Activated naive CD4-positive, alpha-beta T cell (primary cell): ENCODE results near the gene NPR1.
A peak's percentile ranks its signal among the peaks of the same experiment; 100 is the strongest.
"Not testable (repeated sequence)": the region's sequence is repeated elsewhere in the genome, so short reads cannot be mapped to it uniquely, and the experiment has no call there.

Experiments used
- DNase-seq, 4 experiments: peaks; one replicate each; lab custom pipeline; 2025; lab: John Stamatoyannopoulos, UW

The NPR1 gene

DNA sequence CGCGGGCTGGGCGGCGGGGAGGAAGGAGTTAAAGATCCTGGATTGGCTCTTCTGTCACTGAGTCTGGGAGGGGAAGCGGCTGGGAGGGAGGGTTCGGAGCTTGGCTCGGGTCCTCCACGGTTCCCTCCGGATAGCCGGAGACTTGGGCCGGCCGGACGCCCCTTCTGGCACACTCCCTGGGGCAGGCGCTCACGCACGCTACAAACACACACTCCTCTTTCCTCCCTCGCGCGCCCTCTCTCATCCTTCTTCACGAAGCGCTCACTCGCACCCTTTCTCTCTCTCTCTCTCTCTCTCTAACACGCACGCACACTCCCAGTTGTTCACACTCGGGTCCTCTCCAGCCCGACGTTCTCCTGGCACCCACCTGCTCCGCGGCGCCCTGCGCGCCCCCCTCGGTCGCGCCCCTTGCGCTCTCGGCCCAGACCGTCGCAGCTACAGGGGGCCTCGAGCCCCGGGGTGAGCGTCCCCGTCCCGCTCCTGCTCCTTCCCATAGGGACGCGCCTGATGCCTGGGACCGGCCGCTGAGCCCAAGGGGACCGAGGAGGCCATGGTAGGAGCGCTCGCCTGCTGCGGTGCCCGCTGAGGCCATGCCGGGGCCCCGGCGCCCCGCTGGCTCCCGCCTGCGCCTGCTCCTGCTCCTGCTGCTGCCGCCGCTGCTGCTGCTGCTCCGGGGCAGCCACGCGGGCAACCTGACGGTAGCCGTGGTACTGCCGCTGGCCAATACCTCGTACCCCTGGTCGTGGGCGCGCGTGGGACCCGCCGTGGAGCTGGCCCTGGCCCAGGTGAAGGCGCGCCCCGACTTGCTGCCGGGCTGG lies at the start of gene NPR1:
Gene NPR1, plus strand, starts transcription at position 170 of the 818 bp plus-strand sequence. Its CDS starts 421 bp downstream, at position 591.
- no peak for DNase-seq

- DNase-seq, result no peak
Observed at GRCh38 chr1:153629343-153629665, 49.2 kb upstream of the NPR1 start.

GRCh38 chr1:153629971-153630370 lies 48.5 kb upstream of the NPR1 start:
- no peak for DNase-seq

DNA sequence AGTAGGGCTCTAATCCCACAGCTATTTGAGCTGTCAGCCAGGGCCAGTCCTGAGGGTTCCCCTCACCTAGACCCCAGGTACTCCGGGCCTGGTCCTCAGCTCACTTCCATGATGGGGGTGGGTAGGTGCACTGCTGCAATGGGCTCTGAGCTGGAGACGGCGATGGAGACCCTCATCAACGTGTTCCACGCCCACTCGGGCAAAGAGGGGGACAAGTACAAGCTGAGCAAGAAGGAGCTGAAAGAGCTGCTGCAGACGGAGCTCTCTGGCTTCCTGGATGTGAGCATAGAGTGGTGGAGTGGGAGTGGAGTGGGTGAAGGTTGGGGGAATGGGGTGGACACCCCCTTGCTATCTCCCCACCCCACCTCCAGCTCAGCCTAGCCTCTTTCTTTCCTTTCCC lies 48.1 kb upstream of the NPR1 start:
- DNase-seq, result no peak

- no peak for DNase-seq
Observed at GRCh38 chr1:153631047-153632022, 47.2 kb upstream of the NPR1 start.

DNA sequence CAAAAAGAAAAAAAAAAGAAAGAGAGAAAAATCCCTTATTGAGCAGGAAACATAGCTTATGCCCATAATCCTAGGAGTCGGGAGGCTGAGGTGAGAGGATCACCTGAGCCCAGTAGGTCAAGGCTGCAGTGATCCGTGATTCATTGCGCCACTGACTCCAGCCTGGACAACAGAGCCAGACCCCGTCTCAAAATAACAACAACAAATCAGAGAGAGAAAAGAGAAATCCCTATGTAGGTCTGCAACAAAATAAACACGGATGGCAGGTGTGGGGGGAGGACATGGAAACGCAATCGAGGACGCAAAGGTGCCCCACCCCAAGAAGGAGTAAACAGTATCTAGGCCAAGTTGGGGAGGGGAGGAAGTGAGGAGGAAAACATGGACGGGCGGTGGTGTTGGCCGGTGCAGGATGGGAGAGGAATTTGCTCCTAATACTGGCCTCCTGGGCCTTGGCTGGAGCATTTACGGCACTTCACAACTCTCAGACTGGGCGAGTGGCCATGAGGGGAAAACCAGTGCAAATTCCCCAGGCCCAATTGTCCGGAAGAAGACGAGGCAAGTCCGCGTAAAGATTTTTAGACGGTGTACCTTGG lies 45.2 kb upstream of the NPR1 start:
- no peak for DNase-seq

GRCh38 chr1:153633754-153634665 lies 44.5 kb upstream of the NPR1 start, which contains the start of gene CHTOP:
Gene CHTOP (plus strand): TSS chr1:153634066. CDS start chr1:153636589, 2,523 bp downstream.
- peak; percentile 88 to 94 (median 92) for DNase-seq

- no peak for DNase-seq
Observed at GRCh38 chr1:153635872-153636271, 42.6 kb upstream of the NPR1 start.

DNA sequence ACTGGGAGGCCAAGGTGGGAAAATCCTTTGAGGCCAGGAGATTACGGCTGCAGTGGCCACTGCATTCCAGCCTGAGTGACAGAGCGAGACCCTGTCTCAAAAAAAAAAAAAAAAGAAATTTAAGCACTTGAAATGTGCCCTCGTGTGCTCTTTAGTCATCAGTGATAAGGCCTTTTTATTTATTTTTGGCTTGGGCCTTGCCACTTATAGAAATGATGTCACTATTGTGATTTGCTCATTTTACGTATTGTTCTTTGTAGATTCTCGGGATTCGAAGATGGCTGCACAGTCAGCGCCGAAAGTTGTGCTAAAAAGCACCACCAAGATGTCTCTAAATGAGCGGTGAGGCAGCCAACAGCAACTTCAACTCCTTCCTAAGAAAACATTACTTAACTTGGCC lies 42.2 kb upstream of the NPR1 start:
- no peak for DNase-seq

GRCh38 chr1:153638261-153638660 lies 40.2 kb upstream of the NPR1 start:
- DNase-seq, result no peak

DNA sequence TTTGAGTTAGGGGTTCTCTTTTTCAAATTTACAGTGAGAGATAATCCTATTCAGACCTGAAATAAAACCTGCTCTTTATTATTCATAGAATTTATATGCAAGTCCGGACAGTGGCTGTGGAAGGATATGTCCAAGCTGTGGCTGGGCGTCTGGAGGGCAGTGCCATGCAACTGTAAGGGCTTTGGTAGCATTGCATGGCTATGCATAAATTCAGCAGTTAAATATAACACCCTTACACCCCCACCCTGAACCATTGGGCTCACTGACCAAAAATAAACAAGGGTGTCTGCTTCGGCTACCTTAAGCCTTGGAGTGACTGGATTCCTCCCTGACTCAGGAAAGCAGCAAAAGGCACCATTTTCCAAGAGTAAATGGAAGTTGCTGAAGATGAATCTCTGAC lies 39.2 kb upstream of the NPR1 start:
- no peak for DNase-seq

DNA sequence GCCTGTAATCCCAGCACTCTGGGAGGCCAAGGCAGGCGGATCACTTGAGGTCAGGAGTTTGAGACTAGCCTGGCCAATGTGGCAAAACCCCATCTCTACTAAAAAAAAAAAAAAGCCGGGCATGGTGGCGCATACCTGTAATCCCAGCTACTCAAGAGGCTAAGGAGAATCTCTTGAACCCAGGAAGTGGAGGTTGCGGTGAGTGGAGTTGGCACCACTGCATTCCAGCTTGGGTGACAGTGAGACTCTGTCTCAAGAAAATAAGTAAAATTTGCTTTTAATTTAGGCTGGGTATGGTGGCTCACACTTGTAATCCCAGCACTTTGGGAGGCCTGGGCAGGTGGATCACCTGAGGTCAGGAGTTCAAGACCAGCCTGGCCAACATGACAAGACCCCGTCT lies 38.3 kb upstream of the NPR1 start:
- DNase-seq, result not testable (repeated sequence)

DNA sequence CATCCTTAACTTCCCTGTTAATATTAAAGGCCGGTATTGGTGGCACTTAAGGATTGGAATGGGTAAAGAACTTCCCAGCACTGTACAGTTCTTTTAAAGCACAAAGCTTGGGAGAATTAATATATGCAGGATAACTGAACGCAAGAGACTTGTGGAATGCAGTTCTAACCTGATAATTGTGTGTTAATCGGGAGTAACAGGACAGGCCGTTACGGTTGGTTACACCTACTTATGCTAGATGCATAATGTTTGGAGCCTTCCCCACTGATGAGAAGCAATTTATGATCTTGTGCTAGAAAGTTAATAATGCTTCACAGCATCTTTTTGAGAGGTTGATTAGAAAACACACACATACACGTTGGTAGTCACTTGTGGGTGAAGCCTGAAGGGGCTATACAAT lies 37.6 kb upstream of the NPR1 start:
- no peak for DNase-seq

DNA sequence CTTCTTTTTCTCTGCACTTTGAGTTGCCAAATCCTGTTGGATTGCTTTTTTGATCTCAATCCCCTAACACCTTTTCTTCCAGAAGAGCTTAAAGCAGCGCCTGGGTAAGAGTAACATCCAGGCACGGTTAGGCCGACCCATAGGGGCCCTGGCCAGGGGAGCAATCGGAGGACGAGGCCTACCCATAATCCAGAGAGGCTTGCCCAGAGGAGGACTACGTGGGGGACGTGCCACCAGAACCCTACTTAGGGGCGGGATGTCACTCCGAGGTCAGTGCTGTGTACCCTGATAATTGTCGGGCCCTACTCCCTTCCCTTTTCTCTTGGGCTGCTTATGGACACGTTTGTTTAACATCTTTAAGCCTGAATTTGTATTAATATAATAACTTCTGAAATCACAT lies 36.3 kb upstream of the NPR1 start:
- DNase-seq, result no peak

DNA sequence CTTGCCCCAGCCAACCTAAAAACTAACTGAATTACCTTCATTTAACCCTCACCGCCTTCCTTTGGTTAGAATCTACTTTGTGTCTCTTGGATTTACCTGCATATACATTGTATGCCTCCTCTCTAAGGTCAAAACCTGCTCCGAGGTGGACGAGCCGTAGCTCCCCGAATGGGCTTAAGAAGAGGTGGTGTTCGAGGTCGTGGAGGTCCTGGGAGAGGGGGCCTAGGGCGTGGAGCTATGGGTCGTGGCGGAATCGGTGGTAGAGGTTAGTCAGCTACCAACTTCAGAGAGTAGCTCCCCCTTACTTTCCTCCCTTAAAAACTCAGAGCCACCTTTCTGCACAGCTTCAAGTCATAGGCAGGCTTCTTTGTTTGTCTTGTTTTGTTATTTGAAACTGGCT lies 35.4 kb upstream of the NPR1 start:
- DNase-seq, result no peak

- DNase-seq, result no peak
Observed at GRCh38 chr1:153643816-153644215, 34.7 kb upstream of the NPR1 start.

- no peak for DNase-seq
Observed at GRCh38 chr1:153646672-153647345, 31.7 kb upstream of the NPR1 start.

DNA sequence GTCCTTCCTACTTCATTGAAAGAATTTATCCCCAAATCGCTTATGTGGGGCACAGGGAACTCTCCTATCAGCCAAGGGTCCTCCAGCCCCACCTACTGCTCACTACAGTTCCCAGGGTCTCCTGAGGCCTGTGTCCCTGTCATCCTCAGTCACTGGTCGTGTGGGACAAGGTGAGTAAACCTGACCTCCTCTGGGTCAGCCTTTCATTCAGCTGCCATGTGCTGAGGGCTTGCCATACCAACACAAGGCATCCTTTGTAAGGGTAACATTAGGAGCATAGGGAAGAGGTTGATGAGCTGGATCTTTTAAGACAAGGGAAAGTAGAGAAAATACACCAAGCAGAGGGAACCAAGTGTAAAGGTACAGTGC lies 31.2 kb upstream of the NPR1 start:
- DNase-seq, result no peak

DNA sequence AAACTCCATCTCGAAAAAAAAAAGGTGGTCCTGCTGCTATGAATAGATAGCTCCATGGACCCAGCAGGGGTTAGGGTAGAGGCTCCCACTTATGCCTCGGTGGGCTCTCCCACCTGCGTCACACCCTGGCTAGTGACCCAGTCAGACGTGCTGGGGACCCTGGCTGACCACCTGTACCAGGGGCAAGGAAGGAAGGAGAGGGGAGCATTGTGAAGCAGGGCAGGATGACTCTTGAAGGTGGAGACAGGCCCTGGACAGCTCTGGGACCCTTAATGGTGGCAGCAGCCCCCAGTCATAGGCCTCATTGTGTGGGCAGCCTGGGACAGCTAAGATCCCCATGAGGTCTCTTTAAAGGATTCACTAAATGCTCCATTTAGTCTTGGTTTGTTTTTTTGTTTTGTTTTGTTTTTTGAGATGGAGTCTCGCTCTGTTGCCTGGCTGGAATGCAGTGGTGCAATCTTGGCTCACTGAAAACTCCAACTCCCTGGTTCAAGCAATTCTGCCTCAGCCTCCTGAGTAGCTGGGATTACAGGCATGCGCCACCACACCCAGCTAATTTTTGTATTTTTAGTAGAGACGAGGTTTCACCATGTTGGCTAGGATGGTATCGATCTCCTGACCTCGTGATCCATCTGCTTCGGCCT lies 30.4 kb upstream of the NPR1 start:
- no peak for DNase-seq

- DNase-seq, result peak in 1 of 4 experiments; percentile 20
Observed at GRCh38 chr1:153649137-153649862, 29.2 kb upstream of the NPR1 start.
